IPS-18c (cell line): ENCODE measurements around the gene ARMH3.
"Not testable (repeated sequence)": the region's sequence is repeated elsewhere in the genome, so short reads cannot be mapped to it uniquely, and the experiment has no call there.

Source experiments
- H3K4me3 ChIP-seq: 2 replicates; pipeline ENCODE4 v1.7.0; 2013; ENCODE audit warnings: low read depth, mild to moderate bottlenecking, low read length, moderate library complexity; ENCODE audit not compliant: insufficient read depth
- H3K9me3 ChIP-seq: one replicate; pipeline ENCODE4 v1.6.1; 2013; ENCODE audit warnings: mild to moderate bottlenecking, low read length, moderate library complexity; ENCODE audit not compliant: control insufficient read depth, insufficient read depth

The ARMH3 gene

DNA sequence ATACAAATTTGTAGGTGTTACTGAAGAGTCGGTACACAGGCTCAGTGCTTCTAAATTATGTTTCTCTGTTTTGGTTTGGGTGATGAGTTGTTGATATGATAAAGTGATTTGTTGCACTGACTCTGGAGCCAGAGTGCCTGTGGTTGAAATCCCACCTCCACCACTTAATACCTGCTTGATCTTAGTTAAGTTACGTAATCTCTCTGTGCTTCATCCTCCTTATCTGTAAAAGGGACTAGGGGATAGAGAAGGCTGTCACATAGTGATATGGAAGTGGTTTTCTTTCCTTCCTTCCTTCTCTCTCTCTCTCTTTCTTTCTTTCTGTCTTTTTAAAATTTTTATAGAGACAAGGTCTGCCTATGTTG lies 8.5 kb upstream of the ARMH3 start:
- Histone ChIP-seq H3K9me3 (peaks cover 2% of the 10 kb centered on the region), H3K4me3 (peak overlapping the region; percentile 99; the same call in 1 of the 2 replicates)

DNA sequence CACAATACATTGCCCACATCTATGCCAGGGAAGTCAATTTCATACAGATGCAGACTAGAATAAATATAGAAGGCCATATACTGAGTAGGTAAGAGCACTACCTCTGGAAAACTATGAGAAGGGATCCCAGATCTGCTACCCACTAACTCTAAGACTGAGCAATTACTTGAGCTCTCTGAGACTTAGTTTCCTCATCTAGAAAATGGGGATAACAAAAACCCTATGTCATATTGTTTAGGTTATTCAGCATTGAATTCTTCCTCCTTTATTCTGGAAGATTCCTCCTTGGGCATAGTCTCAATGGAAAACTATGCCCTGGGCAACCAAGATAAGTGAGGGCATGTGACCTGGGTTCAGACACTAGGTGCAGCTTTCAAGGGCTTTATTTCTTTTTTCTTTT lies 4.0 kb upstream of the ARMH3 start:
- Histone ChIP-seq H3K9me3 (no peaks in the 10 kb centered on the region), H3K4me3 (no peak overlapping the region)

DNA sequence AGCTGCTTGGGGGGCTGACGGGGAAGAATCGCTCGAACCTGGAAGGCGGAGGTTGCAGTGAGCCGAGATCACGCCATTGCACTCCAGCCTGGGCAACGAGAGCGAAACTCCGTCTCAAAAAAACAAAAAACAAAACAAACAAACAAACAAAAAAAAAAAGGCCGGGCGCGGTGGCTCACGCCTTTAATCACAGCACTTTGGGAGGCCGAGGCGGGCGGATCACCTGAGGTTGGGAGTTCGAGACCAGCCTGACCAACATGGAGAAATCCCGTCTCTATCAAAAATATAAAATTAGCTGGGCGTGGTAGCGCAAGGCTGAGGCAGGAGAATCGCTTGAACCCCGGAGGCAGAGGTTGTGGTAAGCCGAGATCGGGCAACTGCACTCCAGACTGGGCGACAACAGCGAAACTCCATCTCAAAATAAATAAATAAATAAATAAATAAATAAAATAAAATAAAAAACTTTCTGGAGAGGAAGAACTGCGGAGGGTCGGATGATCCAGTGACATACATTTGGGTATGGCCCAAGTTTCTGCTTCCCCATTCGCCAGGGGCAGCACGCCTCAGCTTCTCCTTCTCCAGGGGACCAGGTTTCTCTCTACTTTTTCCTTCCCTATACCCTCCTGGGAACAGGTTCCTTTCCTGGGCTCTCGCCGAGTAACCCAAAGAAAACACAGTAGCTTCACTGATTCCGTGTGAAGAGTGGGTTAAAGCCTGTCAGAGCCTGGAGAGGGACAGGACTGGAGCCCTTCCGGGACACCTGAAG lies 909 bp downstream of the ARMH3 start:
- H3K9me3 ChIP-seq: not testable (repeated sequence)
- H3K4me3 ChIP-seq: peak overlapping the region; percentile 94

DNA sequence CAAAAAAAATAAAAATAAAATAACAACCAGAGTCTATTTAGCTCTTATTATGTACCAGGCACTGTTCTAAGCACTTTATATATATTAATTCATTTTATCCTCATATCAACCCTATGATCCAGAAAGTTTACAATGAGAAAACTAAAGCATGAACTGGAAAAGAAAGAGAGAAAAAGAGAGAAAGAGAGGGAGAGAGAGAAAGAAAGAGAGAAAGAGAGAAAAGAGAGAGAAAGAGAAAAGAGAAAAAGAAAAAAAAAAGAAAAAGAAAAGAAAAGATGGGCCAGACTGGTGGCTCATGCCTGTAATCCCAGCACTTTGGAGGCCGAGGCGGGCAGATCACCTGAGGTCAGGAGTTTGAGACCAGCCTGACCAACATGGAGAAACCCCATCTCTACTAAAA lies 9.9 kb downstream of the ARMH3 start:
- no peak overlapping the region for H3K4me3 ChIP-seq
- no peaks in the 10 kb centered on the region for H3K9me3 ChIP-seq

DNA sequence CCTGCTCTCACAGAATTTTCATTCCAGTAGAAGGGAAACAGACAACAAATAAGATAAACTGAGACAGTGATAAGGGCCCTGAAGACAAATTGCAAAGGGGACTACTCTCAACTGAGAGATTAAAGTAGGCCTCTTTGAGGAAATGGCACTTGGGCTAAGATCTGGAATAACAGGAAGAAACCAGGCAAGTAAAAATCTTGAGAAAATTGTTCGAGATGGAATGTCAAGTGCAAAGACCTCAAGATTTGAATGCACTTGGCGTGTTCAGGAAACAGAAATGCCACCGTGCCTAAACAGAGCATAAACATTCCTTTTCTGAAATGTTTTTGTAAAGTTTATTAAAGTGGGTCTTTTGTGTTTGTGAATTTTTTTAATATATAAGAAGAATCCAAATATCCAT lies 10.7 kb downstream of the ARMH3 start:
- Histone ChIP-seq H3K4me3 (no peak overlapping the region), H3K9me3 (no peaks in the 10 kb centered on the region)

DNA sequence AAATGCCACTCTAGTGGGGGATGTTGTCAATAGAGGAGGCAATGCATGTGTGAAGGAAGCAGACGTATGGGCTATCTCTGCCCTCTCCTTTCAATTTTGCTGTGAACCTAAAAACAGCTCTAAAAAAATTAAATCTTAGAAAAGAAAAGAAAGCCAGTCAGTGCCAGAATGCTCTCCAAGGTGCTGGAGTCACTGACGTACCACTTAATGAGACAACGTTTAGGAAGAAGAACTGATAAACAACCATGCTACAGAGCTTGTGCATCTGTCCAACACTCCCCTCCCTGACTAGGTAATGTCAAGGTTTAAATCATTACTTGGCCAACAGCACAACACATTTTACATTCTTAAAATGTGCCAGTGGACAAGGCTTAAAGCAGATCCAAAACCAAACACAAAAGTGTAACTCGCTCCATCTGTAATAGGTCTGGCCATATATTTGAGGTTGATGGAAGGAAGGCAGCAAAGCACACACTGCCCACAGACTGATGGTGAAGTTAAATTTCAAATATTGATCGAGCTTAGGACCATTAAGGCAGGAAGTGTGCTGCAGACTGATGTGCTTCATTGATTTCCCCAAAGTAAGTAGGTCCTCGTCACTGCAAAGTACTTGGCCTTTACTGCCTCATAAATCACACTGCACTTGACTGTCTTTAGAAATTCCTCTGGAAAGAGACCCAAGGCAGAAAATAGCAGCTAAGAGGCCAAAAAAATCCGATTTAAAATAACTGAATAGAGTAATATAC lies 15.5 kb downstream of the ARMH3 start:
- H3K9me3 ChIP-seq: peaks cover 2% of the 10 kb centered on the region
- H3K4me3 ChIP-seq: no peak overlapping the region

DNA sequence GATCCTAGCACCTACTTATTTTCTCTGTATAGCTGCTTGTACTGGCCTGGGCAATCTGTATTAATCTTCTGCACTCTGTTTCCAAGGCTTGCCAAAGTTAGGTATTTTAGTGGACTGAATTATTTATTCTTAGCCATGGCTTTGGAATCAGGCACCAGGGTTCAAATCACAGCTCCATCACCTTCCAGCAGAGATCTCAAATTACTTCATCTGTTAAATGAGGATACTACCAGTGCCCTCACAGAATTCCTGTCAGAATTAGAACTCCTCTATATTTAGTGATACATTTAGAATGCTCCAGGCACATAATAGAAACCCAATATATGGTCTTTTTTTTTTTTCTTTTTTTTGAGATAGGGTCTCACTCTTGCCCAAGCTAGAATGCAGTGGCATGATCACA lies 17.6 kb downstream of the ARMH3 start:
- Histone ChIP-seq H3K4me3 (no peak overlapping the region), H3K9me3 (peaks cover 2% of the 10 kb centered on the region)

DNA sequence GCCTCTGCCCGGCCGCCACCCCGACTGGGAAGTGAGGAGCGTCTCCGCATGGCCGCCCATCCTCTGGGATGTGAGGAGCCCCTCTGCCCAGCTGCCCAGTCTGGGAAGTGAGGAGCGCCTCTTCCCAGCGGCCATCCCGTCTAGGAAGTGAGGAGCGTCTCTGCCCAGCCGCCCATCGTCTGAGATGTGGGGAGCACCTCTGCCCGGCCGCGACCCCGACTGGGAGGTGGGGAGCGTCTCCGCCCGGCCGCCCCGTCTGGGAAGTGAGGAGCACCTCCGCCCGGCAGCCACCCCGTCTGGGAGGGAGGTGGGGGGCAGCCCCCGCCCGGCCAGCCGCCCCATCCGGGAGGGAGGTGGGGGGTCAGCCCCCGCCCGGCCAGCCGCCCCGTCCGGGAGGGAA lies 20.2 kb downstream of the ARMH3 start:
- H3K4me3 ChIP-seq, H3K9me3 ChIP-seq: not testable (repeated sequence)

DNA sequence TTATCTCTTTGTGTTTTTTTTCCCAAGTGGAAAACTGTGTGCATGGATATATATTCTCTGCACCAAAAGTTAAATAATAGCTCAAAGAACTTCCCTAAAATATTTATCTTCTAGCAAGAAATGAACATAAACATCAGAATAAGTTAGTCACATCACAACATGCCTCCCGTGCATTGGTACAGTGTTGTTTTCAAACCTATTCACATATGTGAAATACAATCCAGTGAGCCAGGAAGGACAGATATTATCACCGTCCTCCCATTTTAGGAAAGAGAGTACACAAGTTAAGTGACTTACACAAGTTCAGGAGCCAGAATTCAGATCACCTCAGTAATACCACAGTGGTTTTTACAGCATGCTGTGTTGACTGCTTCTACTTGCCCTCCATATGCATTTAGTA lies 22.2 kb downstream of the ARMH3 start:
- peaks cover 2% of the 10 kb centered on the region for H3K9me3 ChIP-seq
- no peak overlapping the region for H3K4me3 ChIP-seq

DNA sequence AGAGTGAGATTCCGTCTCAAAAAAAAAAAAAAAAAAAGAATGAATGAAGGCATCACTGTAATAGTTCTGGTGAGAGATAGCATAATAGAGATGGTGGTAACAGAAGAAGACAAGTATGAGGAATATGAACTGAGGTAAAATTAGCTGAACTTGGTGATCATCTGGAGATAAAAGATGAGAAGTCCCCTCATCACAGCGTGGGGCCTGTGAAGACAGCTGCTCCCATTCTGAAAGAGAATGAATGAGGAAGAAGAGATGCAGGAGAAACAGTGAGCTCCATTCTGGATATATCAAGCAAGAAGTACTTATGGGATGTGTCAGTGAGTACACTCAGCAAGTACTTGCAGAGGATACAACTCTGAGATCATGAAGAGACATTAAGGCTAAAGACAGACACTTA lies 28.7 kb downstream of the ARMH3 start:
- H3K9me3 ChIP-seq: no peaks in the 10 kb centered on the region

DNA sequence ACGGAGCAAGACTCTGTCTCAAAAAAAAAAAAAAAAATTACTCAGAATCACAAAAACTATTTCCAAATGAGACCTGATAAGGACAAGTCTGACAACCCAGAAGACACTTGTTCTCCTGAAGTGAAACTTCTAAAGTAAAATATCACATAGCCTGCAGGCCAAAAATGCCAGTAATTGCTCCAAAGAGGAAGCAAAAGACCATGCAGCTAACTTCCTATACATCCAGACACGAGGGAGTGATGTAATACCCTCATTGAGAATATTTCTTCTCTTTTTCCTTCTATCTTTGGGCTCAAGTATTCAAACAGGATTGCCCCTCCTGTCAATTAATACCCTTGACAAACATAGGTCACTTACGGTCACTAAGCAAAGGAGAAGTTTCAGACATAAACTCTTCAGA lies 31.2 kb downstream of the ARMH3 start:
- Histone ChIP-seq H3K9me3 (peaks cover 2% of the 10 kb centered on the region), H3K4me3 (no peak overlapping the region)

More for the DNA sequence above, 28.7 kb downstream of the ARMH3 start:
- H3K4me3 ChIP-seq: no peak overlapping the region

DNA sequence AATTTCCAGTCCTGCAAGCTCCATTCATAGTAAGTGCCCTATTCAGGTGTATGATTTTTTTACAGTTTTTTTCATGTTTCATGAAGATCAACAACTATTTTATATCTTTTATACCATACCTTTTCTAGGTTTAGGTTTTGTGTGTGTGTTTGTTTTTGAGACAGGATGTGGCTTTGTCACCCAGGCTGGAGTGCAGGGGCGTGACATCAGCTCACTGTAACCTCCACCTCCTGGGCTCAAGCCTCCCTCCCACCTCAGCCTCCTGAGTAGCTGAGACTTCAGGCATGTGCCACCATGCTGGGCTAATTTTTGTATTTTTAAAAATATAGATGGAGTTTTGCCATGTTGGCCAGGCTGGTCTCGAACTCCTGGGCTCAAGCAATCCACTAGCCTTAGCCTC lies 35.0 kb downstream of the ARMH3 start:
- Histone ChIP-seq H3K9me3 (peaks cover 2% of the 10 kb centered on the region), H3K4me3 (no peak overlapping the region)

DNA sequence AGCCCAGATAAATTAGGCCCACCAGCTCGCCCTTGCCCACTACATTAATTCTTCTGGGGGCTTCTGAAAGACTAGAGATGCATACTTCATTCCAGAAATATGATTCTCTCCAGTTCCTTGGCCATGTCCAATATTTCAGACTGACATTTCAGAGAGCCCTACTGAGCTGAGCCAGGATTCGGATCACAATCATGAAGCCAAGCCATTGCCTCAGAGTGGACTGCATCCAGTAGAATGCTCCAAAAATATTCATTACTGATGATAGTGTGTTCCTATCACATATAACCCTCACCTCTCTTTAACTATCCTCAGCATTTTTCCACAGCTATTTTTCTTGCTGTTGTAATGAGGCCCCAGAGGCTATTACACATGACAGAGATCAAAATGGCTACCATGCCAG lies 38.7 kb downstream of the ARMH3 start:
- Histone ChIP-seq H3K9me3 (peaks cover 2% of the 10 kb centered on the region), H3K4me3 (no peak overlapping the region)

DNA sequence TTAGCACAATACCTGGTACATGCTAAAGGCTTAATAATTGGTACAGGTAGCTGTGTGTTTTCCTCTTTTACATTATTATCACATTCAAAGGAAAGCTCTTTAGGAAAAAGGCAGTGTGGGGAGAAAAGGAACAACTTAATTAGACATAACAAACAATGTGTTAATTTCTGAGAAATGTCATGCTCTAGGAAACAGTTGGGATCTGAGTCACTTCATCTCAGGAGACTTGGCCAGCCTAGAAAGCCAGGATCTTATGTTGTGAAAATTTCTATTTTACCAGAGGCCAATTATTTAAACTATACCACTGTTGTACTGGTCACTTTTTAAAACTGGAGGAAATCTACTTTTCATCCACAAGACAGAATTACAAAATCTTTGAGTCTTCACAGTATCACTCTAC lies 39.6 kb downstream of the ARMH3 start:
- no peaks in the 10 kb centered on the region for H3K9me3 ChIP-seq
- no peak overlapping the region for H3K4me3 ChIP-seq

DNA sequence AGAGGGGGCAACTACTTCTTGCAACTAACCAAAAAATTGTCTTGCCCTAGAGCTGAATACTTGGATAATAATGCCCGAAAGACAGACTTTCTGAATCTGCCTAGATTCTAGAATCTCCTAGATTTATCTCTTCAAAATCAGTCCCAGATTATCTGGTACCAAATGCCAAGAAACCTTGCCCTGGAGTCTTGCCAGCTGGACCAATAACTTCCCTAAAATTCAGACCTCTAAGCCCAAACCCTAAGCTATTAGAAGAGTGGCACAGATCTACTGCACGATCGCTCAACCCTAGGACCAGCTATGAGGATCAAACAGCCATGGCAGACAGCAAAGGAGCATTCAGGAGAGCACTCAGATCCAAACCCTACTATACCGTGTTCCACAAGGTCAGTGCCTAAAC lies 45.0 kb downstream of the ARMH3 start:
- Histone ChIP-seq H3K9me3 (no peaks in the 10 kb centered on the region), H3K4me3 (no peak overlapping the region)

DNA sequence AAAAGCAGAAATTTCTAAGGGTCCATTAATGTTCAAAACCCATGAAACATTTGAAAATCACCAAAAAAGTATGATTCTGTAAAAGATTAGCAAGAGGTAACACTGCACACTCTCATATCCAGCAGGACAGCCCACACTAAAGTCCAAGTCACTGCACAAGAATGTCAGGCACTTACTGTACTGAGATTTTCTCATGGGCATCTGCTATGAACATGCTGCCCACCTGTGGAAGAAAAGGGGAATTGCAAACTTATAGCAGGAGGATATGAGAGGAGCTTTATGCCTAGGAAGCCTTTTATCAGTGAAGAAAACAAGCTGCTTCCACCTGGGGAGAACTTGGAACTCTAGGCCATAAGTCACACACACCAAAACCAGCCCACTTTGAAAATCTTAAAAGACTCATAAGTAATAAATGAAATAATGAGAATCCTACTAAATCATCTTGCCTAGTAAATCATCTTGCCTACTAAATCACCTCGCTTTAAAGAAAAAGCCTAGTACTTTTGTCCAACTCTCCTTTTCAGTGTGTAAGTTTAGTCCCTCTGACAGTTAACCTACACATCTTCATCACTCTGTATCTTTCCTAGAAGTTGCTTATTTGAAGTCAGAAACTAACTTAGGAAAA lies 46.1 kb downstream of the ARMH3 start:
- H3K9me3 ChIP-seq: no peaks in the 10 kb centered on the region
- H3K4me3 ChIP-seq: no peak overlapping the region

DNA sequence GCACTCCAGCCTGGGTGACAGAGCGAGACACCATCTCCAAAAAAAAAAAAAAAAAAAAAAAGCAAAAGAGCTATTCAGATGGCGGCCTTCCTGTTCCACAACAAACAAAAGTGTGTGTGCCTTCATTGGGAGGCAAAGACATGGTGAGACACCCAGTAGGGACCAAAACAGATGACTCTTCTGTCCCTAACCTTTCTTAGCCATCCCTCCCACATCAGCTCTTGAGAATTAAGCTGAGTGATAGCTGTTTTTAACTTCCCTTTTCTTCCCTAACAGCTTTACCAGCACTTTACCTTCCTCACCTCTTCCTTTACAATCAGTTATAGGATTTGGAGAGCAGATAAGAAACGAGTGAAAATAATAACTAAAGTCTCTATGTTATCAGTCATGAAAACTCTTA lies 48.2 kb downstream of the ARMH3 start:
- no peaks in the 10 kb centered on the region for H3K9me3 ChIP-seq
- H3K4me3 ChIP-seq: no peak overlapping the region

DNA sequence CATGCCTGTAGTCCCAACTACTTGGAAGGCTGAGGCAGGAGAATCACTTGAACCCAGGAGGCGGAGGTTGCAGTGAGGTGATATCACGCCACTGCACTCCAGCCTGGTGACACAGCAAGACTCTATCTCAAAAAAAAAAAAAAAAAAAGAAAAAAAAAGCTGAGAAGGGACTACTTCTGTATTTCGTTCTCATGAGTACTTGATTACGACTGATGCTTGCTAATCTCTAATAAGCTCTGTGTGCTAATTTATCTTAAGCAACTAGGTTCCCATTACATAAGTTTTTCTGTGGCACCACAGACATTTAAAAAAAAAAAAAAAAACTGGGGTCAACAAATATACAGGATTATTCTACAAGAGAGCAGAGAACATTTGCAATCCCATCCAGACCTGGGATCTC lies 48.9 kb downstream of the ARMH3 start:
- not testable (repeated sequence) for H3K9me3 ChIP-seq, H3K4me3 ChIP-seq
